GM21447 (cell line): ENCODE data around the gene PLEKHO2.
"Not testable (repeated sequence)": the region's sequence is repeated elsewhere in the genome, so short reads cannot be mapped to it uniquely, and the experiment has no call there.

ENCODE experiments used
- ATAC-seq: cut with Tn5 transposase; IDR thresholded peaks from one replicate; pipeline ENCODE4 v1.9.1; 2021; ENCODE audit not compliant: unreplicated experiment

The PLEKHO2 gene, protein sequence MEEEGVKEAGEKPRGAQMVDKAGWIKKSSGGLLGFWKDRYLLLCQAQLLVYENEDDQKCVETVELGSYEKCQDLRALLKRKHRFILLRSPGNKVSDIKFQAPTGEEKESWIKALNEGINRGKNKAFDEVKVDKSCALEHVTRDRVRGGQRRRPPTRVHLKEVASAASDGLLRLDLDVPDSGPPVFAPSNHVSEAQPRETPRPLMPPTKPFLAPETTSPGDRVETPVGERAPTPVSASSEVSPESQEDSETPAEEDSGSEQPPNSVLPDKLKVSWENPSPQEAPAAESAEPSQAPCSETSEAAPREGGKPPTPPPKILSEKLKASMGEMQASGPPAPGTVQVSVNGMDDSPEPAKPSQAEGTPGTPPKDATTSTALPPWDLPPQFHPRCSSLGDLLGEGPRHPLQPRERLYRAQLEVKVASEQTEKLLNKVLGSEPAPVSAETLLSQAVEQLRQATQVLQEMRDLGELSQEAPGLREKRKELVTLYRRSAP

DNA sequence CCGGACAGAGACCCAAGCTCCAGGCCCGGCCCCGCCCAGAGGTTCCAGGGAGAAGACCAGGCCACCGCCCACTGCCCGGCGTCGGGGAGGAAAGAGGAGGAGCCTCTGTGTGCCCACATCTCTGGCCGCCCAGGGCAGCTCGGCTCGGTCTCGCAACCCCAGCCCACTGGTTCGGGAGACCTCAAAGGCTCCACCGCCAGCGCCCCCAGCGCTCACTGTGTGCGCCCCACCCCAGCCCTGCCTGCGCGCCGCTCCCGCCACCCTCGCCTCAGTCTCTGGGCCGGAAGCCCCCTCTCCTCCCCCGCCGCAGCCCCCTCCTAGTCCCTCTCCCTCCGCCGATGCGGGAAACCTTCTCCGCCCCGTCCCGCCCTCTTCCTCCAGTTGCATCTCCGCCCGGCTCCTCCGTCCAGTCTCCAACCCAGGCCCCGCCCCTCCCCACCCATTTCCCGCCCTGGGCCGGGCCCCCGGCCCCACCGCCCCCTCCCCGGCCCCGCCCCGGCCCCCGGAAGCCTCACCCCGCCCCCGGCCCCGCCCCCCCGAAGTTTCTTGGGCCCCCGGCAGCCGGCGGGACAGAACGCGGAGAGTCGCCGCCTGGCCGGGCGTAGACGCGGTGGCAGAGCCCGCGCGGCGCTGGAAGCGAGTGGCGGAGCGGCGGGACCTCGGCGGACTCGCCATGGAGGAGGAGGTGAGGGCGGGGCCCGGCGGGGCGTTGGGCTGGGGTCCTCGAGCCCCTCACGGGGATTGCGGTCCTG is at the start of gene PLEKHO2:
Gene PLEKHO2, plus strand, starts transcription at position 572 of the 752 bp plus-strand sequence. Its CDS starts 102 bp downstream, at position 674.
- peak; percentile 57 for ATAC-seq

DNA sequence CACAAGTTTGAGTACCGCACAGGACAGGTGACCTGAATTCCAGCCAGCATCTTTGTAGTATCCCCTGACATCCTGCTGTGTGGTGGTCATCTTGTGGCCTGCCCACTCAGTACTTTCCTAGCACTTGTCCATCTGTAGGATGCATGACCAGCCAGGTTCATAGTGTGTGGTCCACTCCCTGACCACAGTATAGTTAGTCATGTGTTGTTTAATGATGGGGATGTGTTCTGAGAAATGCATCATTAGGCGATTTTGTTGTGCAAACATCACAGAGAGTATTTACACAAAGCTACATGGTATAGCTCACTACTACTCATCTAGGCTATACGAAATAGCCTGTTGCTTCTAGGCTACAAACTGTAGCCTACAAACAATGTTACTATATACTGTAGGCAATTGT is 49.4 kb upstream of the PLEKHO2 start:
- no peak for ATAC-seq

GRCh38 chr15:64795299-64795698 is 46.4 kb upstream of the PLEKHO2 start:
- not testable (repeated sequence) for ATAC-seq

- not testable (repeated sequence) for ATAC-seq
These were observed 45.8 kb upstream of the PLEKHO2 start for GRCh38 chr15:64795921-64796320.

GRCh38 chr15:64798905-64799304 is 42.8 kb upstream of the PLEKHO2 start:
- ATAC-seq: not testable (repeated sequence)

GRCh38 chr15:64800476-64800875 is 41.2 kb upstream of the PLEKHO2 start:
- ATAC-seq: no peak

- no peak for ATAC-seq
These were observed 38.2 kb upstream of the PLEKHO2 start for GRCh38 chr15:64803526-64803925.

- no peak for ATAC-seq
These were observed 37.1 kb upstream of the PLEKHO2 start for GRCh38 chr15:64804619-64805018.

DNA sequence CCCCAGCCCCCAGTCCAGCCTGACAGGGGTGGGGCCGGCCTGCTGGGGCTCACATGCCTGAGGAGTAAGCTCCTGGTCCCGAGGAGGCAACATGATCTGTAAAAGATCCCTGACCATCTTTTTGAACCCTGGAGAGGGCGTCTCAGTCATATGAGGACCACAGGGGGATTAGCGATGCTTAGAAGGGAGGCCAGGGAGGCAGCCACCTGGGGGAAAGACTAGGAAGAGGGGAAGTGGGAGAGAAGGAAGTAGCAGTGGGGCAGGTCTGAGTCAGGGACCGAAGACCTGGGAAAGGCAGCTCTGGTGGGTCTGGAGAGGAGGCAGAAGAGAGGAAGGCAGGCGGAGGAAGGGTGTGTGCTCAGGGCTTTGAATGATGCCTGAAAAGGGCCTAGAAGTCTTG is 35.2 kb upstream of the PLEKHO2 start:
- no peak for ATAC-seq

DNA sequence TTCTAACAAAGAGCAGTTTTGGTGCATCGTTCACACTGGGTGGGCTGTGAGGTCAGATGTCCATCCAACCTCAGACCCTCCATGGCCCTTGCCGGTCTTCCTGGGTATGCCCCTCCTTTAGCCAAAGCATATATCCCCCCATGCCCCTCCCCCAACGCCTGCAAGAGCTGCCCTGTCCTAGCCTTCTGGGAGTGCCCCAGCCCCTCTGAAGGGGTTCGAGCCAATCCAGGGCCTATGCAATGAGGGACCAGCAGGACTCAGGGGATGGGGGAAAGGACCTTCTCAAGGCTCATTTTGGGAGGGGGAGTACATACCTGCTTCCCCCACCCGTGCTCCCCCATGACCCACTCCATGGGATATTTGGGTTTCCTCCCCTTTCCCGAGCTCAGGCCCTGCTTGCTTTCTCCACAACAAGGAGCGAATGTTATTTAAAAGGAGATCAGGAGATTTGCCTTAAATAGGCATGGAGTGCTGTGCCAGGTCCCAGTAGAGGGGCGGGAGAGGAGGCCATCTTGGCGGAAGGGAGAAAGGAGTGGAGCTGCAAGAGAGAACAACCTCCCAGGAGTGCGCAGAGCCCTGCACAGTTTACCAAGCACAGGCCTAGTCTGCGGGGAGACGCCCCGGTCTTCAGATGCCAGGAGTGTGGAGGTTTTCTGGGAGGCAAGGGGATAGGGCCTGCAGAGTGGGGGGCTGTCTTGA is 34.5 kb upstream of the PLEKHO2 start:
- no peak for ATAC-seq

DNA sequence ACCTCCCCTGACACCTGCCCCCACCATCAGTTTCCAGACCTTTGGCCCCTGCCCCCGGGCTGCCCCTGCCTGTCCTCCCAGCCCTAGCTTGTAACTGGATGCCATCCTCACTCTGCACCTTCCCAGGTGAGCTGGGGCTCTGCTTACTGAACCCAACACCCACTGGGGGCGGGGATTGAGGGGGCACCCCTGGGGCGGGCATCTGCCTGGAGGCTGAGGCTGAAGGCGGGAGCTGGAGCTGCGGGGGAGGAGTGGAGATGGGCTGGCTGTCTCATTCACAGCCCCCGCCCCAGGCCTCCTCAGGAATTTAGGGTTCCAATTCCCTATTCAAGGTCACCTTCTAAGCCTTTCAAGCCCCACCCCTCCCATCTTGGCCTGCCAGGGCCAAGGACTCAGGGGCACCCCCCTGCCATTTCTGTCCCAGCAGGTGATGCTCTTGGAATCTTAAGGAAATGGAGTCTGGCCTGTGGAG is 33.9 kb upstream of the PLEKHO2 start:
- no peak for ATAC-seq

DNA sequence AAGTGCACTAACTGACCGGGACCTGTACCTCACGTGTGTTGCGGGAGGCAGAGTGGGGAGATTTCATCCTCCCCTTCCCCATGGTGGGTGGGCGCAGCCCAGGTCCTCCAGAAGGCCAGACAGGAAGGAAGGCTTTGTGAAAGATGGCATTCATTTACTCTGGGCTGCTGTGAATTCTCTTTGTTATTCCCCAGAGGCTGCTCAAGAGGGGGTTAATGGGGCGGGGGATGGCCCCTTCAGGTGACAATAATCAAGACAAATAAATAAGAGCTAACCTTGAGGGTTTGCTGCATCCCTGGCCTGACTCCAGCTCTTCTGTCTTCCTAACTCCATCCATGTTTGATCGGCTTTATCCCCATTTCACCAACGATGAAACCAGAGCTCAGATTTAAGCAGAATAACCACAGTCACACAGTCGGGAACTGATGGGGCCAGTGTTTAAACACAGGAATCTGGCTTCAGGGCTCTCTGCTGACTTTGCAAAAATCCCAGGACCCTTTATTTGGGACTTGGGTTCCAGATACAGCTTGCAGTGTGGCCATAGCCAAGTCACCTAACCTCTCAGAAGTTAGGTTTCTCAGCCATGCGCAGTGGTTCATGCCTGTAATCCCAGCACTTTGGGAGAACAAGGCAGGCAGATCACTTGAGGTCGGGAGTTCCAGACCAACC is 32.8 kb upstream of the PLEKHO2 start:
- ATAC-seq: no peak

- no peak for ATAC-seq
These were observed 31.8 kb upstream of the PLEKHO2 start for GRCh38 chr15:64809649-64810496.

DNA sequence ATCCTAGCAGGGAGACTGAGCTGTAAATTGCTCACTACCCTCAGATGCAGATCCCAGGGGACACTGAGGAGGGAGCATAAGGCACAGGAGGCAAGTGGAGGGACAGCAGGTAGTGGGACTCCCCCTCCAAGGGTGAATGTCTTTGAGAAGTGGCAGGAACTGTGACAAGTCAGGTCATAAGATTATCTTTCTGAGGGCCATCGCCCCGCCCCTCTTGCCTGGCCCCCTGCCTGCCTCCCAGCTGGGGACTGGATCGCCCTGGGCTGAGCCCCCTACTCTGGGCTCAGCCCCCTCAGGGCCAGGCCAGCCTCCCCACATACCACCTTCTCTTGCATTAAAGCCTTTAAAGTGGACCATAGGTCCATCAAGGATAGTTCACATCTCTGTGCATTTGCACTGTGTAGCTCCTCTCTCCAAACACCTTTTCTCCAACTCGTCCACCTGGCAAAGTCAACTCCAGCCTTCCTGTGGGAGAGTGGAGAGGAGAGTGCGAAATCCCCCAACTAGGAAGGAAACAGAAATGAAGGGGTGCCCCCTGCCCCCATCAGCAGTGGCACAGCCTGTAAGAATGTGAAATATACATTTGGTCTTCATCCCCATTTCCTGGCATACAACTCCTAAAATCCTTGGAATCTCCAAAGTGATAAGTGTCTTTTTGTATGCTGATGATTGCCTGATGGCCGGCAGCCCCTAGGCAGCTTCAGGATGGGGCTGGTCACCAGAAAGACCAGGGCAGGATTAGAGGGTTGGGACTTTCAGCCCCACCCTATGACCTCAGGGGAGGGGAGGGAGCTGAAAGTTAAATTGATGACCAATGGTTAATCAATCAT is 31.0 kb upstream of the PLEKHO2 start:
- no peak for ATAC-seq

GRCh38 chr15:64813075-64813474 is 28.6 kb upstream of the PLEKHO2 start:
- peak; percentile 65 for ATAC-seq

GRCh38 chr15:64814283-64814682 is 27.4 kb upstream of the PLEKHO2 start:
- not testable (repeated sequence) for ATAC-seq

GRCh38 chr15:64814965-64815364 is 26.8 kb upstream of the PLEKHO2 start:
- not testable (repeated sequence) for ATAC-seq

DNA sequence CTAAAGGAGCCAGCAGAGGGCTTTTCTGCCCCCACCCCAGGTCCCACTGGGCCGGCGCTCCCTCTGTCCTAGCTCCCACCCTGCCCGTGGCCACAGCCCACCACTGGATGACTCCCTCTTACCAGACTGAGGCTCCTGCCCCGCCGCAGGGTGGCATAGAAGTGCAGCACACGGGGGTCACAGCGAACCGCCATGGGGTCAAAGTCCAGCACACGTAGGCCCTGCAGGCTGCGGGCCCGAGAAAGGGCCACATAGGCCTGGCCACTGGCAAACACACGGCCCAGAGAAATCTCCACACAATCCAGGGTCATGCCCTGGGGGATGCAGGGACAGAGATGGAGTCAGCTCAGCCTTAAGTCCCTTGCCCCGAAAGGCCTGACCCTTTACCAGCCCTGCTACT is 25.3 kb upstream of the PLEKHO2 start:
- ATAC-seq: no peak

GRCh38 chr15:64824929-64825430 is 16.7 kb upstream of the PLEKHO2 start:
- no peak for ATAC-seq
